AG09309 (cell line): ENCODE measurements around the gene MCCC1.

Source experiments
- DNase-seq: peaks from one replicate; pipeline ENCODE4 v3.0.0-alpha.2; 2010; ENCODE audit warnings: low read depth
- H3K4me3 ChIP-seq: 2 replicates; pipeline ENCODE4 v1.5.1; 2011; ENCODE audit warnings: mild to moderate bottlenecking, low read depth, low read length, moderate library complexity; ENCODE audit not compliant: control insufficient read depth
- CTCF ChIP-seq: IDR thresholded peaks from 2 replicates; pipeline ENCODE4 v1.5.1; 2011; ENCODE audit warnings: mild to moderate bottlenecking, low read depth, low read length, inconsistent platforms; ENCODE audit not compliant: insufficient read depth, control insufficient read depth; ENCODE audit errors: missing control alignments

MCCC1 gene

GRCh38 chr3:183082355-183082915 lies 16.9 kb downstream of the MCCC1 start:
- no peak overlapping the region for H3K4me3 ChIP-seq
- DNase-seq, result no peak
- TF ChIP-seq CTCF, result no peak

GRCh38 chr3:183081459-183082183 lies 17.7 kb downstream of the MCCC1 start:
- no peak overlapping the region for H3K4me3 ChIP-seq
- no peak for TF ChIP-seq CTCF
- no peak for DNase-seq

DNA sequence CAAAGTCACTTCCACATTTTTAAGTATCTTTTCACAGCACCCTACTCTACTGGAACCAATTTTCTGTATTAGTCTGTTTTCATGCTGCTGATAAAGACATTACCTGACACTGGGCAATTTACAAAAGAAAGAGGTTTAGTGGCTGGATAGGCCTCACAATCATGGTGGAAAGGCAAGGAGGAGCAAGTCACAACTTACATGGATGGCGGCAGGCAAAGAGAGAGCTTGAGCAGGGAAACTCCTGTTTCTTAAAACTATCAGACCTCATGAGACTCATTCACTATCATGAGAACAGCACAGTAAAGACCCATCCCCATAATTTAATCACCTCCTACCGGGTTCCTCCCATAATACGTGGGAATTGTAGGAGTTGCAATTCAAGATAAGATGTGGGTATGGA lies 18.7 kb downstream of the MCCC1 start:
- DNase-seq, result no peak
- no peak for TF ChIP-seq CTCF
- no peak overlapping the region for H3K4me3 ChIP-seq

- TF ChIP-seq CTCF, result no peak
- no peak overlapping the region for H3K4me3 ChIP-seq
- no peak for DNase-seq
Observed at GRCh38 chr3:183074881-183075280, 24.4 kb downstream of the MCCC1 start.

DNA sequence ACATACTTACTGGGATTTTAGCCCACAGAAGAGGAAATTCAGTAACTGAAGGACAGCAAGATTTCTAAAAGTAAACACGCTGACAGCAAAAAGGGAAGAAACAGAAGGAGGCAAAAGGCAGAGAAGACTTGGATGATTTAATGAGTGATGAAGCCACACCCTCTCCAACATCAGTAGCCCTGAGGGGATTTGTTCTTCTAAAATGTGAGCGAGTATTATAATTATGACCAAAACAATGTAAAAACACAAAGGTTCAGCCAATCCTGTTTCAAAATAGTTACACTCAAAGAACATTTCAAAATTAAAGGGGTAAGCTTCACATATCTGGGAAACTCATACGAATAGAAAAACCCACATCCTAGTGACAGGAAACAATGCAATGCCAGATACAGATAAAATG lies 25.0 kb downstream of the MCCC1 start:
- H3K4me3 ChIP-seq, result no peak overlapping the region
- DNase-seq, result no peak

GRCh38 chr3:183073839-183074238 lies 25.5 kb downstream of the MCCC1 start:
- H3K4me3 ChIP-seq, result no peak overlapping the region
- no peak for TF ChIP-seq CTCF
- DNase-seq, result no peak

More for the DNA sequence above, 25.0 kb downstream of the MCCC1 start:
- TF ChIP-seq CTCF, result no peak

DNA sequence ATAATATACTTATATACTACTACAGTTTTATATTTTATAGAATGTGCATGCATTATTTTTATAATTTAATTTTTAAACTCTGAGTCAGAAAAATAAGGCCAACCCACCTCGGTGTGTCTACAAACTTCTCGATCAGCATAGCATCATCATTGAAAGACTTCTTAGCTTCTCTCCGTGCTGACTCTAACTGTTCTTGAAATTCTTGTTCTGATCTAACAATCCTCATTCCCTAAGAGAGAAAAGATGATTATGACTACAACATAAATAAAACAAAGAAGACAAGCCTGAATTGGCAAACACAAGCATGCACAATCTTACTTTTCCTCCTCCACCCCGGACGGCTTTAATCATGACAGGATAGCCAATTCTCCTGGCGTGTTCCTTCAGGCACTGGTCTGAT lies 28.4 kb downstream of the MCCC1 start:
- no peak overlapping the region for H3K4me3 ChIP-seq
- no peak for TF ChIP-seq CTCF
- DNase-seq, result no peak
